IPS-20b (cell line): ENCODE data around the gene GFPT2.
A peak's percentile ranks its signal among the peaks of the same experiment; 100 is the strongest.

ENCODE experiments used
- H3K27ac ChIP-seq: one replicate; pipeline ENCODE4 v1.5.1; 2013; ENCODE audit warnings: low read length
- H3K27me3 ChIP-seq: 2 replicates; pipeline ENCODE4 v1.6.1; 2013; ENCODE audit warnings: mild to moderate bottlenecking, low read length, inconsistent platforms; ENCODE audit not compliant: insufficient read depth
- H3K36me3 ChIP-seq: 2 replicates; pipeline ENCODE4 v1.6.1; 2013; ENCODE audit warnings: low read depth, mild to moderate bottlenecking, inconsistent platforms, low read length, moderate library complexity; ENCODE audit not compliant: insufficient read depth
- H3K4me1 ChIP-seq: 2 replicates; pipeline ENCODE4 v1.6.1; 2013; ENCODE audit warnings: mild to moderate bottlenecking, control low read depth, inconsistent platforms, low read length, moderate library complexity; ENCODE audit not compliant: insufficient read depth
- H3K4me3 ChIP-seq: 2 replicates; pipeline ENCODE4 v1.5.1; 2013; ENCODE audit warnings: mild to moderate bottlenecking, low read length, inconsistent platforms
- H3K9ac ChIP-seq: 2 replicates; pipeline ENCODE4 v1.6.1; 2013; ENCODE audit warnings: low read depth, mild to moderate bottlenecking, inconsistent platforms, low read length, moderate library complexity
- H3K9me3 ChIP-seq: 2 replicates; pipeline ENCODE4 v1.6.1; 2013; ENCODE audit warnings: mild to moderate bottlenecking, low read depth, low read length, inconsistent platforms; ENCODE audit not compliant: insufficient read depth

The GFPT2 gene

GRCh38 chr5:180336234-180337020, 16.7 kb downstream of the GFPT2 start:
- H3K27ac ChIP-seq = no peak overlapping the region
- peaks cover 10% of the 10 kb centered on the region; the same call in 1 of the 2 replicates for H3K4me1 ChIP-seq
- H3K4me3 ChIP-seq = no peak overlapping the region
- H3K27me3 ChIP-seq = no peaks in the 10 kb centered on the region
- H3K9ac ChIP-seq = no peak overlapping the region
- no peaks in the 10 kb centered on the region for H3K9me3 ChIP-seq
- peaks cover 65% of the 10 kb centered on the region for H3K36me3 ChIP-seq

GRCh38 chr5:180335614-180336233, 17.4 kb downstream of the GFPT2 start:
- H3K4me1 ChIP-seq = peaks cover 17% of the 10 kb centered on the region; the same call in 1 of the 2 replicates
- no peaks in the 10 kb centered on the region for H3K27me3 ChIP-seq
- H3K4me3 ChIP-seq = no peak overlapping the region
- no peak overlapping the region for H3K27ac ChIP-seq
- H3K9me3 ChIP-seq = no peaks in the 10 kb centered on the region
- peaks cover 72% of the 10 kb centered on the region for H3K36me3 ChIP-seq
- no peak overlapping the region for H3K9ac ChIP-seq

- Histone ChIP-seq H3K9me3 (no peaks in the 10 kb centered on the region), H3K36me3 (peaks cover 79% of the 10 kb centered on the region), H3K27me3 (no peaks in the 10 kb centered on the region), H3K27ac (no peak overlapping the region), H3K4me1 (peaks cover 21% of the 10 kb centered on the region; the same call in 1 of the 2 replicates), H3K9ac (no peak overlapping the region), H3K4me3 (no peak overlapping the region)
Observed at GRCh38 chr5:180334751-180335613, 18.2 kb downstream of the GFPT2 start.

GRCh38 chr5:180334176-180334575, 19.0 kb downstream of the GFPT2 start:
- H3K36me3 ChIP-seq = peaks cover 84% of the 10 kb centered on the region
- no peaks in the 10 kb centered on the region for H3K9me3 ChIP-seq
- H3K27ac ChIP-seq = no peak overlapping the region
- no peak overlapping the region for H3K9ac ChIP-seq
- H3K27me3 ChIP-seq = no peaks in the 10 kb centered on the region
- H3K4me3 ChIP-seq = no peak overlapping the region
- peaks cover 15% of the 10 kb centered on the region; the same call in 1 of the 2 replicates for H3K4me1 ChIP-seq

- H3K9ac ChIP-seq = no peak overlapping the region
- H3K36me3 ChIP-seq = peaks cover 86% of the 10 kb centered on the region
- H3K9me3 ChIP-seq = no peaks in the 10 kb centered on the region
- H3K27ac ChIP-seq = no peak overlapping the region
- H3K27me3 ChIP-seq = no peaks in the 10 kb centered on the region
- H3K4me1 ChIP-seq = peaks cover 15% of the 10 kb centered on the region; the same call in 1 of the 2 replicates
- no peak overlapping the region for H3K4me3 ChIP-seq
Observed at GRCh38 chr5:180333661-180334060, 19.5 kb downstream of the GFPT2 start.

GRCh38 chr5:180332861-180333260, 20.3 kb downstream of the GFPT2 start:
- Histone ChIP-seq H3K36me3 (peaks cover 85% of the 10 kb centered on the region), H3K4me1 (peaks cover 15% of the 10 kb centered on the region; the same call in 1 of the 2 replicates), H3K9me3 (no peaks in the 10 kb centered on the region), H3K4me3 (no peak overlapping the region), H3K27ac (peak overlapping the region; percentile 63), H3K9ac (no peak overlapping the region), H3K27me3 (no peaks in the 10 kb centered on the region)

GRCh38 chr5:180332051-180332517, 21.1 kb downstream of the GFPT2 start:
- peak overlapping the region; percentile 47; the same call in 1 of the 2 replicates for H3K4me3 ChIP-seq
- no peaks in the 10 kb centered on the region for H3K9me3 ChIP-seq
- peaks cover 15% of the 10 kb centered on the region; the same call in 1 of the 2 replicates for H3K4me1 ChIP-seq
- peak overlapping the region; percentile 96 for H3K27ac ChIP-seq
- peaks cover 85% of the 10 kb centered on the region for H3K36me3 ChIP-seq
- H3K9ac ChIP-seq = peak overlapping the region; percentile 80; the same call in 1 of the 2 replicates
- no peaks in the 10 kb centered on the region for H3K27me3 ChIP-seq

- peak overlapping the region; percentile 96 for H3K27ac ChIP-seq
- H3K9ac ChIP-seq = peak overlapping the region; percentile 80; the same call in 1 of the 2 replicates
- H3K4me3 ChIP-seq = peak overlapping the region; percentile 47; the same call in 1 of the 2 replicates
- no peaks in the 10 kb centered on the region for H3K27me3 ChIP-seq
- peaks cover 15% of the 10 kb centered on the region; the same call in 1 of the 2 replicates for H3K4me1 ChIP-seq
- no peaks in the 10 kb centered on the region for H3K9me3 ChIP-seq
- H3K36me3 ChIP-seq = peaks cover 85% of the 10 kb centered on the region
Observed at GRCh38 chr5:180331647-180331950, 21.5 kb downstream of the GFPT2 start.

- H3K27ac ChIP-seq = peak overlapping the region; percentile 96
Observed at GRCh38 chr5:180330810-180331646, 22.1 kb downstream of the GFPT2 start.

GRCh38 chr5:180330270-180330648, 22.9 kb downstream of the GFPT2 start:
- peaks cover 82% of the 10 kb centered on the region for H3K36me3 ChIP-seq
- H3K9me3 ChIP-seq = no peaks in the 10 kb centered on the region
- peak overlapping the region; percentile 96 for H3K27ac ChIP-seq
- H3K27me3 ChIP-seq = no peaks in the 10 kb centered on the region
- H3K4me1 ChIP-seq = peaks cover 15% of the 10 kb centered on the region; the same call in 1 of the 2 replicates
- H3K9ac ChIP-seq = peak overlapping the region; percentile 80; the same call in 1 of the 2 replicates
- no peak overlapping the region for H3K4me3 ChIP-seq

More at GRCh38 chr5:180330810-180331646, 22.1 kb downstream of the GFPT2 start:
- peaks cover 15% of the 10 kb centered on the region; the same call in 1 of the 2 replicates for H3K4me1 ChIP-seq
- peaks cover 85% of the 10 kb centered on the region for H3K36me3 ChIP-seq
- peak overlapping the region; percentile 47; the same call in 1 of the 2 replicates for H3K4me3 ChIP-seq
- peak overlapping the region; percentile 80; the same call in 1 of the 2 replicates for H3K9ac ChIP-seq
- H3K27me3 ChIP-seq = no peaks in the 10 kb centered on the region
- no peaks in the 10 kb centered on the region for H3K9me3 ChIP-seq
